Fibroblast of the aortic adventitia (primary cell): ENCODE data around the gene CDC42EP1. TPM values are rescaled to one million over a fixed set of nuclear protein-coding genes. Genes with fewer than 3 reads are reported as not detected.
A peak's percentile ranks its signal among the peaks of the same experiment; 100 is the strongest.

ENCODE experiments used
- DNase-seq: peaks from one replicate; pipeline ENCODE4 v3.0.0-alpha.2; 2010; ENCODE audit warnings: low read depth
- H3K4me3 ChIP-seq: 2 replicates; pipeline ENCODE4 v1.5.1; 2011; ENCODE audit warnings: low read depth, mild to moderate bottlenecking, control low read depth, low read length, moderate library complexity
- total RNA-seq: library from RNA; depleted of rRNA; stranded (reverse); fragments of >200 nt; gene quantifications from 2 replicates; pipeline ENCODE4 v1.2.3, GENCODE V29; 2012; ENCODE audit warnings: low replicate concordance
- TF ChIP-seq, protein P1 (sequence below): IDR thresholded peaks from 2 replicates; pipeline ENCODE4 v1.5.1; 2011; ENCODE audit warnings: mild to moderate bottlenecking, low read length, control low read depth, inconsistent platforms; ENCODE audit not compliant: insufficient read depth

The CDC42EP1 gene
- total RNA-seq, 1 donor, result 30.3 TPM

DNA sequence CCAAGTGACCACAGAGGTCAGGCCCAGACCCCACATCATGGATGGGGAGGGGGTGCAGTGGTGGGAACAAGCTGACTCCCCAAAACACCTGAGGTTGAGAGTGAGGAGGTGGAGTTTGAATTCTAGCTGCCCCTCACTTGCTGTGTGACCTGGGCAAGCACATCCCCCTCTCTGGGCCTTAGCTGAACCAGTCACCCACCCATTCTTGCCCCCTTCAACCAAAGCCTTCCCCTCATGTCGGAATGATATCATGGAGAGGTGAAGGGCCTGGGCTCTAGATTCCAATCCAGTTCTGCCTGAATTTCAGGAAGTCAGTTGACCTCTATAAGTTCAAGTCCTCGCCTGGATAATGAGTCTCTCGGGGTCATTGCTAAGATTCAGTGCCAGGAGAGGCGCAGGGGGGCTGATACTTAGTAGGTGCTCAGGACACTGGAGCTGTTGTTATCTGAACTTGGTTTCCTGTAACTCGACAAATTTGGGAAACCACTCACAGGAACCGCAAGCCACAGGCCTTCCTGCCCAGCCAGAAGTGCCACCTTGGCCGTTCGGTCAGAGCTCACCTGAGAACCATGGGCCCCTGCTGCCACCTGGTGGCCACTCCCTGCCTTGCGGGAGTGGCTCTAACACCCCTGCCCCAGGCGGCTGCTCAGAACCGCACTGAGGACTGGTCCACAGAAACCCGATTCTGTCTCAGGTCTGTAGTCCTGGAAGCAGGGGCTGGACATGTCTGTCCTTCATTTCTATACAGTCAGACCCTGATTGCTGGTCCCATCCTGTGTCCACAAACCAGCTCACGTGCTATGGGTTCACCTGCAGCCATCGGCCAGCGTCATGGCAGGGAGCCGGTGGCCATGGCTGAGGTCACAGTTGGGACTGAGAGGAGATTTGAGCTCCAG, 6.9 kb downstream of the CDC42EP1 start:
- DNase-seq, result peak; percentile 59
- H3K4me3 ChIP-seq, result no peak overlapping the region
- TF ChIP-seq, protein P1, sequence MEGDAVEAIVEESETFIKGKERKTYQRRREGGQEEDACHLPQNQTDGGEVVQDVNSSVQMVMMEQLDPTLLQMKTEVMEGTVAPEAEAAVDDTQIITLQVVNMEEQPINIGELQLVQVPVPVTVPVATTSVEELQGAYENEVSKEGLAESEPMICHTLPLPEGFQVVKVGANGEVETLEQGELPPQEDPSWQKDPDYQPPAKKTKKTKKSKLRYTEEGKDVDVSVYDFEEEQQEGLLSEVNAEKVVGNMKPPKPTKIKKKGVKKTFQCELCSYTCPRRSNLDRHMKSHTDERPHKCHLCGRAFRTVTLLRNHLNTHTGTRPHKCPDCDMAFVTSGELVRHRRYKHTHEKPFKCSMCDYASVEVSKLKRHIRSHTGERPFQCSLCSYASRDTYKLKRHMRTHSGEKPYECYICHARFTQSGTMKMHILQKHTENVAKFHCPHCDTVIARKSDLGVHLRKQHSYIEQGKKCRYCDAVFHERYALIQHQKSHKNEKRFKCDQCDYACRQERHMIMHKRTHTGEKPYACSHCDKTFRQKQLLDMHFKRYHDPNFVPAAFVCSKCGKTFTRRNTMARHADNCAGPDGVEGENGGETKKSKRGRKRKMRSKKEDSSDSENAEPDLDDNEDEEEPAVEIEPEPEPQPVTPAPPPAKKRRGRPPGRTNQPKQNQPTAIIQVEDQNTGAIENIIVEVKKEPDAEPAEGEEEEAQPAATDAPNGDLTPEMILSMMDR, result peak; percentile 88

GRCh38 chr22:37568012-37568411, 7.7 kb downstream of the CDC42EP1 start:
- DNase-seq, result no peak
- TF ChIP-seq, protein P1, result no peak
- no peak overlapping the region for H3K4me3 ChIP-seq

DNA sequence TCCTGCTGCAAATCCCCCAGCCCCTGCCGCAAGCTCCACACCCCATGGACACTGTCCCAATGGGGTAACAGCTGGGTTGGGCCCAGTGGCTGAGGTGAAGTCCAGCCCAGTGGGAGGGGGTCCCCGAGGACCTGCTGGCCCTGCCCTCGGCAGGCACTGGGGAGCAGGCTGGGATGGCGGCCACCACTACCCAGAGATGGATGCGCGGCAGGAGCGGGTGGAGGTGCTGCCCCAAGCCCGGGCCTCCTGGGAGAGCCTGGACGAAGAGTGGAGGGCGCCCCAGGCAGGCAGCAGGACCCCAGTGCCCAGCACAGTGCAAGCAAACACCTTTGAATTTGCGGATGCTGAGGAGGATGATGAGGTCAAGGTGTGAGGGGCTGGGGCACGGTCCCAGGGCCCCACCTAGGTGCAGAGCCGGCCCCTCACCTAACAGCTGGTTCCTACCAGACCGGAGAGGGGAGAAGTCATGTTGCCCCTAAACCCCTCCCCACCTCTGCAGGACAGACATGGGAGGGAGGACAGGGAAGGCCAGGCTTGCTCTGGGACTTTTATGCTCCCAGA, 8.2 kb downstream of the CDC42EP1 start:
- no peak for DNase-seq
- TF ChIP-seq, protein P1, result no peak
- no peak overlapping the region for H3K4me3 ChIP-seq

DNA sequence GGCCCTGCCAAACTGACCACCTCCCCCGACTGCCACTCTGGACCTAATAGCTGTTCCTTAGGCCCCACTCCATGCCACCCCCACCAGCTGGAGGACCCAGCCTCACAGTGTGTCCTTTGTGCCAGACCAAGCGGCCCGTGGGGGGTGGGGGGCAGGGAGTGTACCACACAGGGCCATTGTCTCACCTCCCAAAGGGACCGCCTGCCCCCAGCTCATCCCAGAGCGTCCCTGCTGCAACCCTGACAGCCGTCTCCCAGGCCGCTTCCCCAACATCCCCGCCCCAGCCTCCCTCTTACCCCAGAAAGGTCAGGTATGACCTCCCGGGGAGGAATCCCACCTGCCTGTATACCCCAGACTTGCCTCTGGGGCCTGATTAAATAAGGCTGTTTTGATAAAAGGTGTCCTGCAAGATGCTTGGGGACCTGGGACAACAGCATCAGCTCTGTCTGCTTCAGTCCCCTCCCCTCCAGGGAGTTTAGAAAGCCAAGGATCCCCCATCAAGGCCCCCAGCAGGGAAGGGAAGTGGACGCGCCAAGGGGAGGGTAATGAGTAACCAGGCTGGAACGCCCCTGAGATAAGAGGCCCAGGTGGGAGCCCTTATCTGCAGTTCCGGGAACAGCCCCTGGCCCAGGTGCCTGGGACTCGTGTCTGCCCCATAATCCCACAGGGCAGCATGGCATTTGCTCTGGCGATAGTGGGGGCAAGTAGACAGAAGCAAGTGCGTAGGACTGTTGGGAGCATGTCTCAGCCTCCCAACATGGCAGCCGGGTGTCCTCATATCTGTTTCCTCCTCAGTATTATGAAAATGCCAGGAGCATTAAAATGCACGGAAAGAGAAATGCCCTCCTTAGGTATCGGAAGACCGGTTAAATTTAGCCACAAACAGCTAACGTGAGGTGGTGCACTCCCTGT, 9.0 kb downstream of the CDC42EP1 start:
- TF ChIP-seq, protein P1, result no peak
- no peak for DNase-seq

GRCh38 chr22:37569921-37570660, 9.8 kb downstream of the CDC42EP1 start:
- no peak overlapping the region for H3K4me3 ChIP-seq
- TF ChIP-seq, protein P1, result no peak
- DNase-seq, result no peak

More for the DNA sequence above, 9.0 kb downstream of the CDC42EP1 start:
- no peak overlapping the region for H3K4me3 ChIP-seq

DNA sequence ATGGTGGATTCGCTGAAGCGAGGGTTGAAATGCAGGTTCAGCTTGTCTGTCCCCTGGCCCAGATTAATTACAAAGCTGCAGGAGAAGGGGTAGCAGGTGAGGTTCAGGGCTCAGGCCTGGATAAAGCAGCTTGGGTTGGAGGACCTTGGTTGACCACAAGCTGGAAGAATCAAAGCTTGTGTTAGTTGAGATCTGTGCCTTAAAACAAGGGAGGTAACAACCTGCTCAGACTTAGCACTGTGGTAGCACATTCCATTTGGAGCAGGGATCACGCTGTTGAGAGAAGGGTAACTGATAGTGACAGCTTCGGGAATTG, 10.3 kb downstream of the CDC42EP1 start:
- DNase-seq, result no peak
- no peak overlapping the region for H3K4me3 ChIP-seq
- TF ChIP-seq, protein P1, result no peak
